ENCODE data around the gene CTXN1.

Gene CTXN1

GRCh38 chr19:7926727-7927604, 1.0 kb upstream of the CTXN1 start:
- Histone ChIP-seq H3K27ac (ENCODE audit: low read depth in 2 of 2, low read length in 2 of 2) (no peak overlapping the region), H3K9ac (ENCODE audit: low read depth in 1 of 2, low read length in 2 of 2) (no peak overlapping the region), H3K4me1 (ENCODE audit: control insufficient read depth in 2 of 2, insufficient read depth in 2 of 2, low read length in 2 of 2) (peaks cover 5 to 11% of the 10 kb centered on the region in 2 donors), H3K4me3 (ENCODE audit: low read length in 2 of 2) (peak overlapping the region in 1 of 2 donors; percentile 46), H3K36me3 (ENCODE audit: control insufficient read depth in 2 of 2, insufficient read depth in 2 of 2, low read length in 2 of 2) (peaks cover 9 to 17% of the 10 kb centered on the region in 2 donors), H3K9me3 (ENCODE audit: control insufficient read depth in 2 of 2, low read length in 2 of 2) (no peaks in the 10 kb centered on the region), H3K27me3 (ENCODE audit: control insufficient read depth in 2 of 2, insufficient read depth in 2 of 2, low read length in 2 of 2) (no peaks in the 10 kb centered on the region)

GRCh38 chr19:7925171-7925851, 624 bp downstream of the CTXN1 start:
- Histone ChIP-seq H3K27ac (ENCODE audit: low read depth in 2 of 2, low read length in 2 of 2) (no peak overlapping the region), H3K36me3 (ENCODE audit: control insufficient read depth in 2 of 2, insufficient read depth in 2 of 2, low read length in 2 of 2) (peaks cover 0 to 6% of the 10 kb centered on the region in 2 donors), H3K4me1 (ENCODE audit: control insufficient read depth in 2 of 2, insufficient read depth in 2 of 2, low read length in 2 of 2) (peaks cover 14 to 23% of the 10 kb centered on the region in 2 donors), H3K9ac (ENCODE audit: low read depth in 1 of 2, low read length in 2 of 2) (no peak overlapping the region), H3K4me3 (ENCODE audit: low read length in 2 of 2) (peak overlapping the region; percentile 23 to 37), H3K27me3 (ENCODE audit: control insufficient read depth in 2 of 2, insufficient read depth in 2 of 2, low read length in 2 of 2) (no peaks in the 10 kb centered on the region), H3K9me3 (ENCODE audit: control insufficient read depth in 2 of 2, low read length in 2 of 2) (no peaks in the 10 kb centered on the region)

GRCh38 chr19:7924651-7925170, 1.2 kb downstream of the CTXN1 start:
- Histone ChIP-seq H3K36me3 (ENCODE audit: control insufficient read depth in 2 of 2, insufficient read depth in 2 of 2, low read length in 2 of 2) (peaks cover 0 to 6% of the 10 kb centered on the region in 2 donors), H3K27me3 (ENCODE audit: control insufficient read depth in 2 of 2, insufficient read depth in 2 of 2, low read length in 2 of 2) (no peaks in the 10 kb centered on the region), H3K27ac (ENCODE audit: low read depth in 2 of 2, low read length in 2 of 2) (no peak overlapping the region), H3K4me1 (ENCODE audit: control insufficient read depth in 2 of 2, insufficient read depth in 2 of 2, low read length in 2 of 2) (peaks cover 17 to 27% of the 10 kb centered on the region in 2 donors), H3K9ac (ENCODE audit: low read depth in 1 of 2, low read length in 2 of 2) (no peak overlapping the region), H3K4me3 (ENCODE audit: low read length in 2 of 2) (no peak overlapping the region), H3K9me3 (ENCODE audit: control insufficient read depth in 2 of 2, low read length in 2 of 2) (no peaks in the 10 kb centered on the region)

- H3K4me3 ChIP-seq (ENCODE audit: low read length in 2 of 2): no peak overlapping the region
- peaks cover 20 to 29% of the 10 kb centered on the region in 2 donors for H3K4me1 ChIP-seq (ENCODE audit: control insufficient read depth in 2 of 2, insufficient read depth in 2 of 2, low read length in 2 of 2)
- peaks cover 0 to 6% of the 10 kb centered on the region in 2 donors for H3K36me3 ChIP-seq (ENCODE audit: control insufficient read depth in 2 of 2, insufficient read depth in 2 of 2, low read length in 2 of 2)
- H3K9me3 ChIP-seq (ENCODE audit: control insufficient read depth in 2 of 2, low read length in 2 of 2): no peaks in the 10 kb centered on the region
- no peaks in the 10 kb centered on the region for H3K27me3 ChIP-seq (ENCODE audit: control insufficient read depth in 2 of 2, insufficient read depth in 2 of 2, low read length in 2 of 2)
- H3K27ac ChIP-seq (ENCODE audit: low read depth in 2 of 2, low read length in 2 of 2): no peak overlapping the region
- no peak overlapping the region for H3K9ac ChIP-seq (ENCODE audit: low read depth in 1 of 2, low read length in 2 of 2)
Observed at GRCh38 chr19:7924241-7924640, 1.7 kb downstream of the CTXN1 start.

GRCh38 chr19:7923295-7924191, 2.4 kb downstream of the CTXN1 start:
- no peak overlapping the region for H3K9ac ChIP-seq (ENCODE audit: low read depth in 1 of 2, low read length in 2 of 2)
- H3K4me1 ChIP-seq (ENCODE audit: control insufficient read depth in 2 of 2, insufficient read depth in 2 of 2, low read length in 2 of 2): peaks cover 25 to 29% of the 10 kb centered on the region in 2 donors

GRCh38 chr19:7922836-7923195, 3.1 kb downstream of the CTXN1 start:
- Histone ChIP-seq H3K4me3 (ENCODE audit: low read length in 2 of 2) (no peak overlapping the region), H3K27ac (ENCODE audit: low read depth in 2 of 2, low read length in 2 of 2) (peak overlapping the region in 1 of 2 donors; percentile 16), H3K9me3 (ENCODE audit: control insufficient read depth in 2 of 2, low read length in 2 of 2) (no peaks in the 10 kb centered on the region), H3K4me1 (ENCODE audit: control insufficient read depth in 2 of 2, insufficient read depth in 2 of 2, low read length in 2 of 2) (peaks cover 26 to 29% of the 10 kb centered on the region in 2 donors), H3K27me3 (ENCODE audit: control insufficient read depth in 2 of 2, insufficient read depth in 2 of 2, low read length in 2 of 2) (peaks cover 3 to 9% of the 10 kb centered on the region in 2 donors), H3K36me3 (ENCODE audit: control insufficient read depth in 2 of 2, insufficient read depth in 2 of 2, low read length in 2 of 2) (peaks cover 0 to 6% of the 10 kb centered on the region in 2 donors), H3K9ac (ENCODE audit: low read depth in 1 of 2, low read length in 2 of 2) (no peak overlapping the region)

More at GRCh38 chr19:7923295-7924191, 2.4 kb downstream of the CTXN1 start:
- no peak overlapping the region for H3K4me3 ChIP-seq (ENCODE audit: low read length in 2 of 2)
- peaks cover 3 to 6% of the 10 kb centered on the region in 2 donors for H3K27me3 ChIP-seq (ENCODE audit: control insufficient read depth in 2 of 2, insufficient read depth in 2 of 2, low read length in 2 of 2)
- no peaks in the 10 kb centered on the region for H3K9me3 ChIP-seq (ENCODE audit: control insufficient read depth in 2 of 2, low read length in 2 of 2)
- peak overlapping the region in 1 of 2 donors; percentile 16 for H3K27ac ChIP-seq (ENCODE audit: low read depth in 2 of 2, low read length in 2 of 2)
- peaks cover 0 to 6% of the 10 kb centered on the region in 2 donors for H3K36me3 ChIP-seq (ENCODE audit: control insufficient read depth in 2 of 2, insufficient read depth in 2 of 2, low read length in 2 of 2)

- Histone ChIP-seq H3K9ac (ENCODE audit: low read depth in 1 of 2, low read length in 2 of 2) (peak overlapping the region; percentile 58 to 83), H3K4me3 (ENCODE audit: low read length in 2 of 2) (peak overlapping the region in 1 of 2 donors; percentile 86), H3K36me3 (ENCODE audit: control insufficient read depth in 2 of 2, insufficient read depth in 2 of 2, low read length in 2 of 2) (peaks cover 0 to 6% of the 10 kb centered on the region in 2 donors), H3K27ac (ENCODE audit: low read depth in 2 of 2, low read length in 2 of 2) (no peak overlapping the region), H3K9me3 (ENCODE audit: control insufficient read depth in 2 of 2, low read length in 2 of 2) (no peaks in the 10 kb centered on the region), H3K4me1 (ENCODE audit: control insufficient read depth in 2 of 2, insufficient read depth in 2 of 2, low read length in 2 of 2) (peaks cover 31 to 32% of the 10 kb centered on the region in 2 donors), H3K27me3 (ENCODE audit: control insufficient read depth in 2 of 2, insufficient read depth in 2 of 2, low read length in 2 of 2) (peaks cover 7 to 11% of the 10 kb centered on the region in 2 donors)
Observed at GRCh38 chr19:7921967-7922835, 3.7 kb downstream of the CTXN1 start.

- Histone ChIP-seq H3K4me3 (ENCODE audit: low read length in 2 of 2) (peak overlapping the region; percentile 59 to 86), H3K27ac (ENCODE audit: low read depth in 2 of 2, low read length in 2 of 2) (peak overlapping the region; percentile 80 to 90), H3K4me1 (ENCODE audit: control insufficient read depth in 2 of 2, insufficient read depth in 2 of 2, low read length in 2 of 2) (peaks cover 33% of the 10 kb centered on the region in 2 donors), H3K9me3 (ENCODE audit: control insufficient read depth in 2 of 2, low read length in 2 of 2) (no peaks in the 10 kb centered on the region), H3K27me3 (ENCODE audit: control insufficient read depth in 2 of 2, insufficient read depth in 2 of 2, low read length in 2 of 2) (peaks cover 9 to 14% of the 10 kb centered on the region in 2 donors), H3K9ac (ENCODE audit: low read depth in 1 of 2, low read length in 2 of 2) (peak overlapping the region; percentile 58 to 83), H3K36me3 (ENCODE audit: control insufficient read depth in 2 of 2, insufficient read depth in 2 of 2, low read length in 2 of 2) (peaks cover 0 to 6% of the 10 kb centered on the region in 2 donors)
Observed at GRCh38 chr19:7921302-7921966, 4.5 kb downstream of the CTXN1 start.

All from mucosa of rectum (tissue), 2 donors.